Epidermal melanocyte (primary cell): ENCODE results near the gene EML6.

Source experiments
- DNase-seq: peaks from one replicate; pipeline ENCODE4 v3.0.0; 2011; ENCODE audit warnings: low spot score; ENCODE audit not compliant: insufficient read length

EML6 gene

DNA sequence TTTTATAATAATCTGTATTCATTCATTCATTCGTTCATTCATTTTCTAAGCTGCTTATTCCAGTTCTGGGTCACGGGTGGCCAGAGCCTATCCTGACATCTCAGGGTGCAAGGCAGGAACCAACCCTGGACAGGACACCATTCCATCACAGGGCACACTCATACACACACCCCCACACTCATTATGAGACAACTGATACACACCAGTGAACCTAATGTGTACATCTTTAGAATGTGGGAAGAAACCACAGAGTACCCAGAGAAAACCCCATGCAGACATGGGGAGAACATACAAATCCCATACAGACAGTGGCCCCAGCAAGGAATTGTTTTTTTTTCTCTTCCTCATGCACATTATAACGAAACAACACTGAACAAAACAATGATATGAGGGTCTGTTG lies 272.1 kb downstream of the EML6 start:
- no peak for DNase-seq

DNA sequence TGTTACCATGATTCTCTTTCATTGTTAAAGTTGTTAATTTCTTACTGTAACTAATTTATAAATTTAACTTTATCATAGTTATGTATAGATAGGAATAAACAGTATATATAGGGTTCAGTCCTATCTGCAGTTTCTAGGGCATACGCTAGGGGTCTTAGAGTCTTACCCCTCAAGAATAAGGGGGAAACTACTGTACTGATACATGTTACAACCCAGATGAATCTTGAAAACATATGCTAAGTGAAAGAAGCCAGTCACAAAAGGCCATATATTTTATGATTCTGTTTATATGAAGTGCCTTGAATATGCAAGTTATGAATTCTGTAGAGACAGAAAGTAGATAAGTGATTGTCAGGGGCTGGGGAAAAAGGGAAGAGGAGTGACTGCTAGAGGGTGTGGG lies 274.4 kb downstream of the EML6 start:
- no peak for DNase-seq

DNA sequence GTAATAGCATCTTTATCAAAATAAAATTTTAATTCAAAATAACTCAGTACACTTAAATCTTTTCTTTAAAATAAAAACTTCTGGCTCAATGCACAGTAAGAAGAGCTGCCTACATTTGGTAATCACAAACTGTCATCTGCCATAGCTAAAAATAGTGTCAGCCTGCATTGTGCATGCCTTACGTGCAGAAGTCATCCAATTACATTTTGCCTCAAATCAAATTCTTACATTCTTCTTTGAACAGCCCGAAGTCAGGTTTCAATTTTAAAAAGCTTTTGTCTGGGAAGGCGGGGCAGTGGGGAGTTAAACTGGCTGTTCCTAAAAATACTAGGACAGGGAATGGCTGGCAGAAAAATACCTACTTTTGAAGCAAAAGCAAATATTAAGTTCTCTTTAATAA lies 275.7 kb downstream of the EML6 start:
- no peak for DNase-seq

DNA sequence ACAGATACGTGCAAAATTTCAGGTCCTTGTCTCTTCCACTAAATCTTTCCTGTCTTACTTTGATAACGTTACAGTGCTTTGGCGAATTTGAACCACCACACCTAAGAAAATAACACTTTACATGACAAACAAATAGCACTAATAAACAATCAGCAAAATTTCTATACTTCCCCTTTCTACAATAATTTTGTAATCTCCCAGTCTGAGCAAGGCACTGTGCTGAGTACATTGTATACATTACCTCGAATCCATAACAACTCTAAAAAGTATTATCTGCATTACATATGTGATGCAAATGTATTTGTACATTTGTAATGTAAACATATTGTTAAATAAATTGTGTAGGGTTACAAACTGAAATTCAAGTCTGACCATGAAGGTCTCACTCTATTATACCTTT lies 276.9 kb downstream of the EML6 start:
- no peak for DNase-seq

DNA sequence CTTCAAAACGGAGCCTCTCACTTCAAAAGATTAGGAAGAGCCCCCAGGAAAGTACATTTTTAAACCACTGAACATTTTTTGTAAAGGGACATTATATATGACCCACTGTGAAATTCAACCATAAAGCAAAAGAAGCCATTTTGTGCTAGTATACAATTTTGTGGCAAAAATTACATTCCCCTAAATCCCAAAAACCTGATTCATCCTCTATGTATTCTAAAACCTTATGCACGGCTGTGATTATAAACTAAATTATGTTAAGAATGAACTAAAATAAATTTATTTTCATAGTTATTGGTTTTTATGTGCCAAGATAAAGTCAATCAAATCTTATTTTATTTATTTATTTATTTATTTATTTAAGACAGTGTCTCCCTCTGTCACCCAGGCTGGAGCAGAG lies 278.3 kb downstream of the EML6 start:
- DNase-seq, result no peak

DNA sequence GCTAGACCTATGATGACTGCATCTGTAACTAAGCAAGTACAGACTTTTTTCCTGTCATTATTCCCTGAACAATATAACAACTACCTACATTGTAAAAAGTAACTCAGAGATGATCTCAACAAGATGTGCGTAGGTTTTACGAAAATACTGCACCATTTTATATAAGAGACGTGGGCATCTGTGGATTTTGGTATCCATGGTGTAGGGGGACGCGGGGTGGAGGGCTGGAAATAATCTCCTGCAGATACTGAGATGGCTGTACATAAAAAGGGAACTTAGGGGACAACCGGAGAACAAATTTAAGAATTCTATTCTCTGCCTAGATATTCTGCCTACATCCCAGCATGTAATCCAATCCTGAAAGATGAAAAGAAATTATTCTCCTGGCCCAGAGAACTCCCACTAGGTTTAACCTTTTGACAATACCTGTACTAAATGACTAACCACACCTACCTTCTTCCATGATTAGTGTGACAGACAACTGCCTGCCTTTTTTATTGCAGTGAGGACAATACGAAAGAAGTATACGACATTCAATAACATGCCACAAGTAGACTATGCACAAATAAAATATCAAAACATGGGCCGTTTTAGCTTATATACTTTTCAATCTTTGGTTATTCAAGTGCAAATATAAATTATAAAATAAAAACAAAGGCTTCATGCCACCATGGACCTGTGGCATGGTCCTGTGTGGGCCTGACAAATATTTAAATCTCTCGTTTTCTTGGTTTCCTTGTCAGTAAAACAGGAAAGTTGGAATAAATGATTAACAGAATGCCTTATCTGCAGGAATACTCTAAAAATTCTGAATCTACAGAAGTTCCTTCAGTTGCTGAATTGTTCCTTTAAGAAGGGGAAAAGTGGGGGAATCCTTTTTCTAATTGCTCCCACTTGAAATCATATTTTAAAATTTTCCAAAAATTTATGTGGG lies 280.5 kb downstream of the EML6 start:
- no peak for DNase-seq

DNA sequence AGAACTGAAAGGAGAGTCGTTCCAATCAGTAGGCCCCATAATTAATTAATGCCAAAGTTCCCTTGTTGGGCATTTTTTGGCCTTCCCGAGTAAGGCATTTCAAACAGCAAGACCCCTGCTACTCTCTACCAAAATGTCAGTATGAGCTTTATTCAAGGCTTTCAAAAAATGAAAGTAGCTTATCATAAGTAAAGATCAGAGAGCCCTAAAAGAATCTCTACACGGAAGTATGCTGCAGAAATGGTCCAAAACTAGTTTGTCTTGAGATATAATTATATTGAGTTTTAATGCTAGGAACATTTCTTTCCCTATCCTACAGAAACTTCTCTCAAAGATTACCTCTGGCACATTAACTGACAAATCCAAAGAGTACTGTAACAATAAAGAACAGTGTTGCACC lies 282.8 kb downstream of the EML6 start:
- DNase-seq, result no peak

DNA sequence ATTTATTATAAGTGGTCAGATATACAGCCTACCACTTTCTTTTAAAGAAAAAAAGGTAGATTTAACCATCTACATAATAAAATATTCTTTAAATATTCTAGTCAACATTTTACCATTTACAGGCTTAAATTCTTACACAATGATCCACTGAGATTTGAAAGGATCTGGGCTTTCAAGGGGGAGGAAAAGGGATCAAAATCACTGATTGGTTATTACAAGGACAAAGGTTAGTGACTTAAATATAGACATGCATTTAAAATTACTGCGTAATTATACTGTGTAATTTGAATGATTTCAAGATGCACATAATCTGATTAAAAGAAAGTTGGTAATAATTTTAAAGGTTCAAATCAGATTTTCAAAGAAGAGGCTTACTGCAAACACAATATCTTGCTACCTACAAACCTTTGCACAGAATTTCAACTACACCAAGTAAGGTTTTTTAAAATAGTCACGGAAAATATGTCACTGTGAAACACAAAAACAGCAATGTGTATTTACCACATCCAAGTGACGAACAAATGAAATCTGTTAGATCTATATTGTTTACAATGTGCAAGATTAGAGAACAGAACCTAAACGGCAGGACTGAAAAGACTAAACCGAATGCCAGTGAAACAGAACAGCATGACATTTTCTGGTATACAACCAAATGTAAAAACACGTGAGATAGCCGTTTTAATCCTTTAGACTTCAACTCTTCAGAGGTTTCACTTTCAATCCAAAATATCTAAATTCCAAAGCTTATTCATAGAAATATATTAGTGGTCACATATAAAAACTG lies 286.0 kb downstream of the EML6 start:
- no peak for DNase-seq

DNA sequence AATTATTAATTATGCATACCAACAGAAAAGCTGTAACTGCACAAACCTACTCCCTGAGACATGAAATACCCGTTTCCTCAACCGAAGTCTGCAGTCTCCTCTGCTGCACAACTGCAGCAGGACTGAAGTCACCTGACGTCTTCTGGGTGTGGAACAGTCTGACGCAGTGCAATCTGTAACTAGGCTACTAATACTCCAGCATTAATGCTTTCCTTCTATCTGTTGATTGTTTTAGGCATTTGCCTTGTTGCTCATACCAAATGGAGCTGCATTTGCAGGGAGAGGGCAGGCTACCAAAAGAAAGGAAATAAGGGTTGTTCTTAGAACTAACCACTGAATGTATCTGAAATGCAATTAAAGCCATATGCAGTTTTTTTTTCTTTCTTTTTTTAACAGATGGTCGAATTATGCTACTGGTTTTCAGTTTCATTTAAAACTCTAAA lies 286.7 kb downstream of the EML6 start:
- DNase-seq, result peak; percentile 44

DNA sequence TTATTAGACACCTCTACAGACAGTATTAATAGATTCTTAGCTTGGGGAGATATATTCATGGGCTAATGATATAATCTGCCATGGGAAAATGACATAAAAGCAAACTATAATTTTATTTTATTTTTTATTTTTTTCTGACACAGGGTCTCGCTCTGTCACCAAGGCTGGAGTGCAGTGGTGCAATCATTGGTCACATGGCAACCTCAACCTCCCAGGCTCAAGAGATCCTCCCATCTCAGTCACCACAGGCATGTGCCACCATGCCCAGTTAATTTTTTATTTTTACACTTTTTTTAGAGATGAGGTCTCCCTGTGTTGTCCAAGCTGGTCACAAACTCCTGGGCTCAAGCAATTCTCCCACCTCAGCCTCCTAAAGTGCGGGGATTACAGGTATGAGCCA lies 287.5 kb downstream of the EML6 start:
- no peak for DNase-seq

DNA sequence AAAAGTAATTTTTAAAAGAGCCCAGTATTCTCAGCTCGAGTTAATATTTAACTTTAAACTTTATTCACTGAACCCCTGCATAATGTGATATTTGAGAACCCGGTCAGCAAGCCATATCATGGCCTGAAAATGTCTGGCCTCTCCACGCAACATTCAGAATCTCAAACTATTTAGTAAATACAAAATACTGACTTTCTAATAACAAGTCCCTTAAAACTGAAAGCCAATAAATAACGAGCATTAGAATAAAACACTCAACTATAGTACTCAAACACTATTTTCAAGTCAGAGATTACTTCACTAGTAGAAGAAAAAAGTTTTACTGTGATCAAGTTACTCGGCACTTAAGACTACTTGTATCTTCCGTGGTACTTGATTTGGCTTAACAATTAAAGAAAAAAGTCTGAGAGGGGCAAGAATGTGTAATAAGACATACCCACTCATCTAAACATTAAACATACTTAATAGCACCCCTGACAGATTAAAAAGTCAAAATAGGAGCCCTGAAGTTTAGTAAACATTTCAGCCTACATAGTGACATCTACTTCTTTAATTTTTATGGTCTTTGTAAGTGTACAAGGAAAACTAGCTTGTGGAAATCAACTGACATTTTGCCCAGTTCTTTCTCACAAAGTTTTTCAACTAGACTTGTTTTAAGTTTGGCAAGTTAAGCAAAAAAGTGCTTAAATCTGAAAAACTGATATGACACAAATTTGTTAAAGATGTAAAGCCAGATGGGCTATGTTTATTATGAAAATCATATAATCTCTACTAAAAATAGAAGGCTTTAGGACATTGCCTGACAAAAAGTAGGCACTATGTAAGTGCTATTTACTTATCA lies 288.6 kb downstream of the EML6 start:
- DNase-seq, result no peak

DNA sequence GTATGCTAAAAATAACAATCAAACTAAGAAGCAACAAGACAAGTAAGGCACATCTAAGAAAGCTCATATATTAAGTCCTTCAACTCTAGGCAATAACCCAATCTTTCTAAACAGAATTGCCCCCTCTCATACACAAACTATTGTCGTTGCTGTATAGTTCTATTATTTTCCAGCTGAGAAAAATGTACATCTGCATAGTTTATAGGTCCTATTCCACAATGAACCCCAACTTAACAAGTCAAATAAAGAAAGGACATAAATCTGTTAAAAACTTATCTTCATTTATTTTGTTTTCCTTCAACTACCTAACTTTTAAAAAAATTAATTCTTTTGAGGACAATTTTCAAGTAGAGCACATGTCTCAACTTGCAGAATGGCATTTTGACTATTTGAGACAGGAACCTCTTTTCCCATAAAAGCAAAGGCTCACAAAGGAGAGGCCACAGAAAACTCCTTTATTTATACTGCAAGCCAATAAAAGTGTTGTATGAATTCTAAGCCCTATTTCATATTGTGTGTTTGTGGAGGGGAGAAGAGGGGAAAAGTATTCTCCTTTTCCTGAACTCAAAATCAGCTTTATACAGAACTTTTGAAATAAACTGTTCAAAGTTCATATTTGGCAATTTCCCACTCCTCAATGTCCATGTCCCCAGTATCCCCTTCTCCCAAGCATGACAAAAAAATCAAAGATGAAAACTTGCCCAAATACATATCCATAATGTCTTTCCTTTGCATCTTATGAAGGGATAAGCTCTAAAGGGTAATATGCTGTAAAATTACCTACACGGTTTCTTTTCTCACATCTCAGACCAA lies 289.4 kb downstream of the EML6 start:
- no peak for DNase-seq

DNA sequence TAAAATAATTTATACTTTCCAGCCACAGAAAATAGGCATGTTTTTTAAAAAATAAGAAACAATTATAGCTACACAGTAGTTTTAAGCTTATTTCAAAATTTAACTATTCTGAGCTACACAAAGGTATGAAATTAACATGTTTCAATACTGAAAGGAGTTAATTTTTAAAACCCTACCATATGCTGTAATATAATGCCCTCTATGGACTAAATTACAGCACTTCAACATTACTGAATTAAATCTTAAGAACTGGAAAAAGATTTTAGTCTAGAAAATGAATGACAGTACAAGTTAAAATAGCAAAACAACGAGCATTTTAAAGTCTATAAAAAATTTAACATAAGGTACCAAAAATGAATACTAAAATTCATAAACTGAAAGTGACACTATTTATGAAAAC lies 290.5 kb downstream of the EML6 start:
- DNase-seq, result no peak

DNA sequence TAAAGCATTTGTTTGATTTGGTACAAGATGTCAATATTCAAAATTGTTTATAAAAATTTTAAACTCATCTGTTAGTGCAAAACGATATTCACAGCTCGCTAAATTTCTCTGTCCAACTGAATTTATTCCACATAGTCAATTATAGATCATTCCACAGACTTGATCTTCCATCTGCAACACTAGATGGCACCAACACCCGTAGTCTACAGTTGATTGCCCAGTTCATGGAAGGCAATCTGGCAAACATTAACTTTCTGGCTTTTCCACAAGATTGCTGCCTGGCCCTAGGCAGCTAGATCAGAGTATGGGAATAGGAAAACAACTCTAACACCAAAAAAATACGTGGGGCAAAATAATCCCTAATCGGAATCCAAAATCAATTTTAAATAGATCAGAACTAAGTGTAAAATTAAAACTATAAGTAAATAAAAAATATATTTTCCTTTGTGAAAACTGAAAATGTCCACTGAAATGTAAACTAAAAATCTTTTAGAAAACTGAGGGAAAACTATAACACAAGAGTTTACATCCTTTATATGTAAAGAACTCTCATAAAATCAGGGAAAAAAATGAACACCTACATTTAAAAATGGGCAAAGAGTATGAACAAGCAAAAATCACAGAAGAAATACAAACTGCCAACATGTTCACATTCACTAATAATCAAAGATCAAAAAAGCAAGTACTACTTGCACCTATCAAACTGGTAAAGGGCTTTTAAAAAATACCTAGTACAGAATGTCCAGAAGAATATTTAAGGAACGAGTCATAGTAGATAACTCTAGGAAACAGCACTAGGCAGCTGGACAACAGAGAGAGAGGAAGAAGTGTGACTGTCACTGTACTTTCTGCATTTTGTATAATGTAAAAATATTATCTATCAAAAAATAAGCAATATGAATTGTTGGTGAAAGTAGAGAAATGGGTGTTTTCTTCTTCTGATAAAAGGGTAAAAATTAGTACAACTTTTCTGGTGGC lies 291.8 kb downstream of the EML6 start:
- peak; percentile 57 for DNase-seq

DNA sequence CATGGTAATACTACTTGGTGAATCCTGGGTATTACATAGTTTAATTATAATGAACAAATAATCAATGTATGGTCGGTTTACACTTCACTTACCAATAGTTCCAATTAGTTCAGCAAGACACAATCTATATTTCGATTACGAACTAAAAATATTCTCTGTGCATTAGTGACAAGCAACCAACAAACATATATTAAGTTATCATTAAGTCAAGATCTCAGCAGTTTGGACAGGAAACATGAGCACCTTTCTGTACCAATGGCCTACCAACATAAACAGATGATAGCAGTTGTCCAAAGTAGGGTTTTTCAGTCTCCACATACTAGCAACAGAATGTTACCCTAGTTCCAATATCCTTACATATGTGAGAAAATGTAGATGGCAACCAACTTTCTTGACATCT lies 294.0 kb downstream of the EML6 start:
- DNase-seq, result no peak

DNA sequence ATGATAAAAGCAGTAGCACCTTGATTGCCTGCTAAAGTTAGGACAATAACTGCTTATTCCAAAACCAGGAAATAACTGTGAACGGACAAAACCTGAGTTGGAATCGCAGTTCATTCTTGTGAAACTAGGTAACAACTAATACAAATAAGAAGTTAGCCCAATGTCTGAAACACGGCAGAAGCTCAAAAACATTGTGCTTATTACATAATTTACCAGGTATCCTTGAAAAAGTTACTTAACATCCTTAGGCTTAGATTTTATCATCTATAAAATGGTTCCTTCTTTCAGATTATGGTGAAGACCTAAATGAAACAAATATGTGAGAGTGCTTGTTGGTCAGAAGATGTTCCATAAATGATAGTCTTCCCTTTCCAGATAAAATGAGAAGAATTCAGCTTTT lies 294.4 kb downstream of the EML6 start:
- DNase-seq, result no peak

DNA sequence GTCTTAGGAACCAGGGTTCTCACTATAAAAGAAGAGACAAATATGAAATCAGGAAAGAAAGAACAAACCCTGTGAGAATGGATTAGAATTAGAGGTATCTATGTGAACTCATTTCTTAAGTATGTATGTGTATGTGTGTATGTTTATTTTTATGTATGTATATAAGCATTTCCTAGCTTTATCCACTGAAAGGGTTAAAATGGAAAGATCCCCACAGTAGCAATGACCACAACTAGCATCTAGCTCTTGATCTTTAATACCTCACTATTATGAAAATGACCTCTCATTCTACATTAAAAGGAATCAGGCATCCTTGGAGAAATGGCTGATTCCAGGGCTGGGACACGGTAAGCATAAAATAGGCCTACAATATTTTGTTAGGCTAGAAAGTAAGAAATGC lies 295.2 kb downstream of the EML6 start:
- DNase-seq, result no peak

DNA sequence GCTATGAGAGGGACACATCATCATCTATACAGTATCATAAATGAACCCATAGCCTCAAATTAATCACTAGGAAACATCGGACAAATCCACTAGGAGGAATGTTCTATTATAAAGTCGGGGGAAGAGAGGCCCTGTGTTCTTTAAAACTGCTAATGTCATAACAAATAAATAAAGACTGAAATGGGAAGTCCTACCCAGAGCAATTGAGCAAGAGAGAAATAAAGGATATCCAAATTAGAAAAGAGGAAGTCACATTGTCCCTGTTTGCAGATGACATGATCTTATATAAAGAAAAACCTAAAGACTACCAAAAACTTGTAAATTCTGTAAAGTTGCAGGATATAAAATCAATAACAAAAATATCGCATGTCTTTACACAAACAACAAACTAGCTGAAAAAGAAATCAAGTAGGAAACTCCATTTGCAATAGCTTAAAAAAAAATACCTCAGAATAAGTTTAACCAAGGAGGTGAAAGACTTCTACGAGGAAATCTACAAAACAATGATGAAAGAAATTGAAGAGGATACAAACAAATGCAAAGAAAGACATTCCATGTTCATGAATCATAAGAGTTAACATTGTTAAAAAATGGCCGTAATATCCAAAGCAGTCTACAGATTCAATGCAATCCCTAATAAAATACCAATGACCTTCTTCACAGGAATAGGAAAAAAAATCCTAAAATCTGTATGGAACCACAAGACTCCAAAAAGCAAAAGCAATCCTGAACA lies 296.2 kb downstream of the EML6 start:
- no peak for DNase-seq
